PC-9 (cell line): Measurements from ENCODE around the gene SPARCL1.

Source experiments
- CTCF ChIP-seq: fragments of 200-600 bp; sonication (generic); conservative IDR thresholded peaks from 2 replicates; pipeline ENCODE4 v1.6.1; 2017; ENCODE audit warnings: mixed run types, antibody characterized with exemption, mild to moderate bottlenecking, moderate library complexity
- EZH2 ChIP-seq: fragments of 200-600 bp; sonication (generic); IDR thresholded peaks from 2 replicates; pipeline ENCODE4 v1.8.0; 2017; ENCODE audit warnings: antibody characterized with exemption, low read depth

DNA sequence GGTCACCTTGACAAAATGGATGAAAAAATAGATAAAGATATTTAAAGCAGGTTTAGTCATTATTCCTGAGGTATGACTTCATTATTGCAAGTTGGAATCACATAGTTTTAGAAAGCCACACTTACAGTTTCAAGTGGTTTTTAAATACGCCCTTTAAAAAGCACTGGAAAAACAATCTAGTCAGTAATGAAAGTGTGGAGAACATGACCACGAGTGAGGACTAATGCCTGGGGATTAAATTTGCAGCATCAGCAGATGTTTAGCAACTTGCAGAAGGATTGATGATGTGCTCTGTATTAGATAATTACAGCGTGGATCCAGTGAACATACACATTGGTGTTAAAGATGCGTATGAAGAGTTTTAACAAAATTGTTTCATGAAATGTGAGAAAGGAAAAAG is 5.9 kb downstream of the SPARCL1 start:
- no peak for TF ChIP-seq CTCF
- TF ChIP-seq EZH2 = no peak
